NCI-H2171 treated with DMSO at 0.1 percent for 48 hours (cell line): ENCODE measurements around the gene OPALIN.

Experiments used
- DNase-seq: peaks from one replicate; lab custom pipeline; 2025; lab: John Stamatoyannopoulos, UW

OPALIN gene

DNA sequence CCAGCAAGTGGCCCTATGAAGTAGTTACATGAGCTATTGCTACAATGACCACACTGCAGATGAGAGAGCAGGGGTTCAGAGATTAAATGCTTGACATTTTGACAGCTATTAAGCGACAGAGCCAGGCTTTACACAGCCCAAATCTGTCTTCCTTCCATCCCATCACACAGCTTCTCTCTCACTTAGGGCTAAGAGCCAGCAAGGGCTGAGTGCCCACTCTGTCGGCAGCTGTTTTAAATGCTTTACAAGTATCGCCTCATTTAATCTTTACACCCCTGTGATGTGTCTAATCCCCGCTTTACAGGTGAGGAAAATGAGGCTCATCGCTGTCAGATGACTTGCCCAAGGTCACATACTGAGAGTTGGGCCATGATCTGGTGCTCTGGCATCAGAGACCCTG, 15.2 kb upstream of the OPALIN start:
- DNase-seq, result no peak

DNA sequence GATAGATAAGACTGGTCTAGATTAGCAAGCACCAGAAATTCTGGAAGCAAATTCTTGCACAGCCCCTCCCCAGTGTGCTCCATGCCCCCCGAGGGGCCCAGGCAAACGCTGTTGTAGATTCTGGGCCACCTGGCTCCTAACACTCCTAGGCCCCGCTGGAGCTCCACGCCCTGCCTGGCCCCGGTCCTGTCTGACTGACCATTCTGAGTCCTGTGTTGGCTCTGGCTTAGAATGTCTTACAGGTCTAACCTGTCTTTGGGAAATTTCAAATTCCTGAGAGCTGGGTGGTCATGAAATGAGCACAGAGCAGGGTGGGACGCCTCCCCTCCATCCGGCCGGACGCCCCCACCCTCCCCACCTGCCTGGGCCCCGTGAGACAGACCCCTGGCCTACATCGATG, 12.6 kb upstream of the OPALIN start:
- DNase-seq, result no peak

DNA sequence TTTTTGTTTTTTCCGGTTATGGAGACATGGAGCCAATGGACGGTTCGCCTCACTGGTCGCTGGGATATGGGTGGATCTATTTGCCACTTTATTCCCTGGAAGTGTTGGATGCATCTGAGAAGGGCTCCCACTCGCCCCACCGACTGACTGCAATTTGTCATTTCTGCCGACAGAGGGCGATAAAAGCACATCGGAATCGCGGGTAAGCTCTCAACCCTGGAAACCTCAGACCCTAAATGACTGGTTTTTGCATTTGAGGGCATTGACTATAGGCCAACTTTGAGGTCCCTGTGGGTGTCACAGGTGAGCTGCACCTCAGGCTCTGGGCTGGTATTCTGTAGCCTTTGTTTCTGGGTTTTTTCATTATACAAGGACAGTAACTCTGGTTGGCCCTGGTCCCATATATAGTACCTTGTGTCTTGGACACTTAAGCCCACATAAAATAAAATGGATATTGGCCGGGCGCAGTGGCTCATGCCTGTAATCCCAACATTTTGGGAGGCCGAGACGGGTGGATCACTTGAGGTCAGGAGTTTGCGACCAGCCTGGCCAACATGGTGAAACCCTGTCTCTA, 11.9 kb upstream of the OPALIN start:
- peak; percentile 44 for DNase-seq

DNA sequence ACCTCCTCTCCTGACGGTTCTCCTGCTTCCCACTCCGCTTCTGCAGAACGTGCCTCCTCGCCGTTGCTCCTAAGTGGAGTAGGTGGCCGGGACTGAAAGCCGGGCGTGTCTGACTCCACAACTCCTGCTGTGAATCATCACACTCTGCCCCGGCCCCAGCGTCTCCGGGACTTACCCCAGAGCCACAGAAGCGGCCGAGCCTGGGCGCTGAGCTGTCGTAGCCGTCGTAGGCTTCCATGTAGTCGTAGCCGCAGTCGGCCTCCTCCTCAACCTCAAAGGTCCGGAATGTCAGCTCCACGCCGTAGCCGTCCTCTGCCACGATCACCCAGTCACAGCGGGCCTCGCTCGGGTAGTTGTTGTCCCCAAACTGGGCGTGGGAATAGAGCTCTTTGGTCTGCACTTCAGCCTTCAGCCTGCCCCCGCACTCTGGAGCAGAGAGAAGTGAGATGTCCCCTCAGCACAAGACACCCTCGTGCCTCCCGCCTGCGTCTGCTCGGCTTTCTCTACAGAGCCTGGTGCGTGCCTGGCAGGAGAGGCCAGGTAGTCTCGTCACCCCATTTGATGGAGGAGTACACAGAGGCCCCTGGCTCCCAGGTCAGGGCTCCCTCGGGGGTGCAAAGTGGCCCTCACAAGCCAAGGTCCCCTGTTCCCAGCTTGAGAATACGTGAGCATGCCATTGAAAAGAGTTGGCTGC, 11.2 kb upstream of the OPALIN start:
- no peak for DNase-seq

DNA sequence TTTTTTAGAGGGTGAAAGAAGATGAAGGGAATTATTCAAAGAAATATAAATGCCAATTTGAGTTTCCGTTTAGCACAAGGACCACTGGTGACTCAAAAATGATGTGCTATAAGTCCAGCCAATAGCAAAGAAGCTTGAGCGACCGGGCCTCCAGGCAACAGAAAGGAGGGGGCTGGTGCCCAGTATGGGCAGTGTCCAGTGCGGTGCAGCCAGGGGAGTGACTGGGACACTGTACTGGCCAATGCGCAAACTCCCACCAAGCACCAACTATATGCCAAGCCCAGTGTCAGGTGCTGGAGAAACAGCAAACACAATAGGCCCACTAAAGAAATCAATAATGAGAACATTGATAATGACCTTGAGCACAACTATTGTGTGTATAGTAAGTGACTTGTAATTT, 10.2 kb upstream of the OPALIN start:
- no peak for DNase-seq

DNA sequence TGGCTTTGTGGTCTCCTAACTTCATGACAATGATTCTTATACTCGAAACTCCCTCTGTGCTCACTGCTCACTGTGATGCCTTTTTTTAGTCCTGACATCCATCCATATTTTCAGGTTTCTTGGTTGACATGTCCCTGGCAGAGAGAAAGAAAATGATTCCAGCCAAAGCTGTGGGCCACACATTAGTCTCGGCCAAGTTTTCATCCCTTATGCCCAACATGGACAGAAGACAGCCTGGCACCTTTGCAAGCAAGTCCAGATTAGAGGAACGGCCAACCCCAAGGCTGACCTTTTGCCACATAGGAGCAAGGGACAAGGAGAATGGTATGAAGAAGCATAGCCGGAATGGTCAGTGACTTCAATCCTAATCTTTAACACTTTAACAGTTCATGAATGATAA, 8.7 kb upstream of the OPALIN start:
- no peak for DNase-seq

DNA sequence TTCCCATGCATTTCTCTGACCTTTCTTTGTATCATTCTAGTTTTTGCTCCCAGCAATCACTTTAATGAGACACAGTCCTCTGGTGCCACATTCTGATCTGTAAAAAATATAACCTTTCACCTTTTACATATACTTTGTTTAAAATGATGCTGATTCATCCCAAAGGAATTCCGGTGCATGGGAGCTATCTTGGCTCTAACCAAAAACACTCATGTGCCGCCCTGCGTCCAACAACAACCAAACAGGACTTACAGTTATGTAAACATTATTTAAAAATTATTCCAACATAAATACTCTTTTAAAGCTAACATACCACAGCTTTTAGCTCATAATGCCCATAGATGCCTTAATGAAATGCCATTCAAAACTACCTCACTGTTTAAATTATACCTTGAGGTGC, 7.7 kb upstream of the OPALIN start:
- no peak for DNase-seq

DNA sequence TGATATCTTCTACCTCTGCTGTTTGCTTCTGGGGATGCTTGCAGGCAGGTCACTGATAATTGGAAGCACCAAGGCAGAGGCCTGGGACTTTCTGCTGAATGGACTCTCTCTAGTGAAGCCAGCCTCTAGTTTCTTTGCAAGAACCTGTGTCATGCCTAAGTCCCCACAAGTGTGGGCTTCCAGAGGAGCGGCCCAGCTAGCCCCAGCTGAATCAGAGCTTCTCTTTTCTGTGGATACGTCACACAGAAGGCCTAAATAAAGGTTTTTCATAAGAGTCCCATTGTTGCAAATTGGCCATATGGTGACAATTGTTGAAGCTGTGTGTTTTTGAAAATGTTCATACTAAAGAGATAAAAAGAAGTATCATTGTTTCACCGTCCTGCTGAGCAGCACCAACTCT, 6.8 kb upstream of the OPALIN start:
- no peak for DNase-seq

DNA sequence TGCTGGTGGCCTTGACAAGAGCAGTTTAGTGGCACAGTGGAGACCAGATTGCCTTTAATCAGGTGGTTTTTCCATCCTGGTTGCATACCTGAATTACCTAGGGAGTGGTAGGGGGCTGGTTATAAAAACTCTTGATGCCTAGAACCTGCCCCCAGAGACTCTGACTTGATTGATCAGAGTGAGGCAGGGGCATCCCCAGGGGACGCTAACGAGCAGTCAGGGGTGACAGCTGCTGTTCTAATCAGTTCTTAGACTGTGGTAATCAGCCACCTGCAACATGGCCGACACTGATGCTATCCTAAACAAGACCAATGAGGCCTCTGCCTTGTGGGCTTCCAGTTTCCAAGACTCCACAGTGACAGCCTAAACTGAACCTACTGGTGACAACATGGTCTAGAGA, 2.0 kb upstream of the OPALIN start:
- peak; percentile 40 for DNase-seq

DNA sequence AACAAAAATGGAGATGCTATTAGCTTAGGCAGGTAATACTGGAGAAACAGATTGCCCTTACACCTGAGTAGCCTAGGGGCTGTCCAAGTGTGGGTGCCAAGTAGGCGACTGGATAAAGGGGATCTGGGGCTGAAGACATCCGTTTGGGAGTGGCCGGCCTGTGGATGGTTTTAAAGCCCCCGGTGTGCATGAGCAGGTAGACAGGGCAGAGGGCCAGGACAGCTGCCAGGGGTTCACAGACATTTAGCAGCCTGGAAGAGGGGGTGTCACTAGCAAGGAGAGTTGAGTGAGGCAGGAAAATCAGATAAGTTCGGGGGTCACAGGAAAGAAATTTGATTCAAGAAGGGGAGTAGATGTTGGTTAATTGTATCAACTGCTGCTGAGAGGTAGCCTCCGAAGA, 1.5 kb upstream of the OPALIN start:
- no peak for DNase-seq

DNA sequence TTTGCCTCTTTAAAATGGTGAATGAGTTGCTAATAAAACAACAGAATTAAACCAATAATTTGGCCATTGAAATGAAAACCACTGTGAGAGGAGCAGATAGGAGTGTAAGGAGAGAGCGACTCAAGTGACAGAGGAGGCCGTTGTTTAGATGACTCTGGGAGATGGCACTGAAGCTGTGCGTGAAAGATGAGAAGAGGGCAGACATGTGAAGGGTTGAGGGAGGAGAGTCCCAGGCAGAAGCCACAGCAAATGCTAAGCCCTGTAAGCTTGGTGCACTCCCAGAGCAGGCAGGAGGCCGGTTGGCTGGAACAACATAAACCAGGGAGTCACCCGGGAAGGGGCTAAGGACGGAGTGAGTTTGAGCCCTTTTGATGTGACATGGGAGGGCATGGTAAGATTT, 814 bp upstream of the OPALIN start:
- no peak for DNase-seq

DNA sequence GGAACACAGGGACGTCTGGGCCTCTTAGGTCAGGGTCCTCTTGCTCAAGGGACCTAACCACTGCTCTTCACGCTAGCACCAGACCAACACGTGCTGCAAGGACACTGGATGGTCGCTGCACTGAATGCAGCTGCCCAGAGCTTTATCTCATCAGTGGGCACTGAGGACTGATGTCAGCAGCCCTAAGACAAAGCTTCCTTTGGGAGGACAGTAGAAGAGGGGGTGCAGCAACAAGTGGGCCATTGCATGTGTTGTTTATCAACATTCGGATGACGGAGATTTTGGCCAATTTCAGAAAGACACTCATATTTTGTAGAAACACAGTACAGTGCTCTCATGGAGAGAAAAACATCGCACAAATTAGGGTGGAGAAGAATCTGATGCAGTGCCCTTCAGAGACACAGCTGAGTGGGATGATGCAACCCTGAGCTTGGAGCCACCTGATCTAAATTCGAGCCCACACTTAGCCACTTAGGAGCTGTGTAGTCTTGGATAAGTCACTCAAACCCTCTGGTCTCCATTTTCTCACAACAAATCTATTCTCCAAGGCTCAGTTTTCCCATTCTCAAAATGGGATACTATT, 1.7 kb downstream of the OPALIN start:
- DNase-seq, result no peak

DNA sequence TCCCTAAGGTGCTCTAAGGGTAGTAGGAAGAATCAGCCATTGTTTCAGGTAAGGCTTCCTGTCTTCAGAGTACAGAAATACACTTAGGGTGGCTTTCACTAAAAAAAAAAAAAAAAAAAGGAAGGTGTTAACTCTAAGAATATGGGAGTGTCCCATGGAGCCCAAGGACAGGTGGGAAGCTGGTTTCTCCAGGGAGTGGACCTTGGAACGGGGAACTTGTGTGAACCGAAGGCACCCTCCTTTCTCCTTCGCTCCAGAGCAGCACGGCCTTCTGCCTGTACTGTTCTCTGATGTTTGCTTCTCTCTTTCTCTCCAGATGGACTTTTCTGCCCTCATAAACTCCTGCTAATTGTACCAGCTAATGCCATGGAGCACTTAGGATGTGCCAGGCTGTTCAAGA, 6.2 kb downstream of the OPALIN start:
- DNase-seq, result no peak

DNA sequence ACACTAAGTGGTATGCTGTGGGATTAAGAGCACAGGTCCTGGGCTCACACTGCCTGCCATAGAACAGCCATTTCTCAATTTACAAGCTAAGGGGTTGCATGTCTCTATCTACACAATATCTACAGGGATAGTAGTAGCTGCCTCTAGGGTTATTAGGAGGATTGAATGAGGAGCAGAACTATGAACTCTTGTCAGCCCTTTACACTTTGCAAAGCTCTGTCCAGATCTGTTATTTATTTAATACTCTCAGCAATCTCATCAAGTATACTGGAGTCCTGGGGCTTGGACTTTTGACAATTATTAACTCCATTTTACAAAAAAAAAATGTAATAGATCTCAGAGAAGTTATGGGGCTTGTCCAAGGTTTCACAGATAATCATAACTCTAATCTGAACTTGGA, 6.8 kb downstream of the OPALIN start:
- DNase-seq, result no peak

DNA sequence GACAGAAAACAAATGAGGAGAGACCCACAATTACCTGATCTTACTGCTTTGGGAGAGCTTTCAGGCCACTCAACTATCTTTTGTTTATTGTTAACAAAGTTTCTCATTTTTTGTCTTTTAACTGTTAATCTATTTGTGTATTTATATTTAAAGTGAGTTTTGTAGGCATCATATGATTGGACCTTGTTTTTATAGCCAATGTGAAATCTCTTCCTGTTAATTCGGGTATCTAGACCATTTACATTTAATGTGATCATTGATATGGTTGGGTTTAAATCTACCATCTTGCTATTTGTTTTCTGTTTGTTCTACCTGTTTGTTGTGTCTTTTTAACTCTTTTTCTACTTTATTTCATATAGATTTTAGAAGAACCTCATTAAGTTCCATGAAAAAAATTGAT, 12.5 kb downstream of the OPALIN start:
- no peak for DNase-seq

DNA sequence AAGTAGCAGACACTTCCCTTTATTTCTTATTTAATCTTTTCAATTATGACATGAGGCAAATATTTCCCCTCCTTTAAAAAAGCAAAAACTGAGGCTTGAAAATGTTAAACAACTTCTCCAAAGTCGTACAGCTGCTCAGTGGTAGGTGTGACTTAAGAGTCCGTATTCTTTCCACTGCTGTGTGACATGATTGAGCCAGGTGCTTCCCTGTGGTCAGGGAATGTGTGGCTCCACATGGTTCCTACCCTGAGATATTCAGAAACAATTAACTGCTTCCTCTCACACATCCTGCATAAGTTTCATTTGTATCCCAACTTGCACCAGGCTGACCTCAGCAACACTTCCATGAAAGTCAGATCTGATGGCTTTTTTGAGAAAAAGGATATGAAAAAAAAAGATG, 13.6 kb downstream of the OPALIN start:
- DNase-seq, result no peak

DNA sequence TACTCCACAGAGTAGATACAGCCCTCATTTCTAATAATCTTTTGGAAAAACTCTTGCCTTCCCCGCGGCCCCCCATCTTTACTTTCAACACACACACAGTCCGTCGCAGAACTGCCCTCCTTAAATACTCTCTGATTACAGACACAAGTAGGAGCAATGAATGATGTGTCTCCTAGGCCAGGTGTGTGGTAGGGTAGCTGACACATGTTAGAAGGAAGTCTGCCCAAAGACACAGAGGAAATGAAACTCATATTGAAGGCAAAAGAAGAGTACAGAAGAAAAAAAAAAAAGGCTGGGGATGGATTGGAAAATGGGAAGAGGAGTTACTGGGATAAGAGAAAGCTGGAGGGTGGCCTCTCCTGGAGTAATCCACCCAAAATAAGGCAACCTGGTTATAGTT, 14.6 kb downstream of the OPALIN start:
- DNase-seq, result no peak

DNA sequence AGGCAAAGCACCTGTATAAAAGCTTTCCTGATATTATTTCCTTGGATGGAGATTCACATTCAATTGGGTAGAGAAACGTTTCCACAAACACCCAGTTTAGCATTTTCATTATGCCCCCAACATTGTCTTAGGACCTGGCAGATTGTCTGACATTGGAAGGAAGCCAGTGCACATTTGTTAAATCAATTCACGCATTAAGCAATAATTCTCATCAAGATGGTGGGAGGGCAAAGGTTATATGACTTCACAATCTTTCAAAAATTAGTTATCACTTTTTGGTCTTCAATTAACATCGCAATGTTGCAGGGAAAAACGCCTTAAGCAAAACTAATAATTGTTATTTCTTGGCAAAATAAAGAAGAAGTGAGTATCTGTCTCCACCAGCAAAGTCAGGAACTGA, 16.4 kb downstream of the OPALIN start:
- DNase-seq, result no peak

DNA sequence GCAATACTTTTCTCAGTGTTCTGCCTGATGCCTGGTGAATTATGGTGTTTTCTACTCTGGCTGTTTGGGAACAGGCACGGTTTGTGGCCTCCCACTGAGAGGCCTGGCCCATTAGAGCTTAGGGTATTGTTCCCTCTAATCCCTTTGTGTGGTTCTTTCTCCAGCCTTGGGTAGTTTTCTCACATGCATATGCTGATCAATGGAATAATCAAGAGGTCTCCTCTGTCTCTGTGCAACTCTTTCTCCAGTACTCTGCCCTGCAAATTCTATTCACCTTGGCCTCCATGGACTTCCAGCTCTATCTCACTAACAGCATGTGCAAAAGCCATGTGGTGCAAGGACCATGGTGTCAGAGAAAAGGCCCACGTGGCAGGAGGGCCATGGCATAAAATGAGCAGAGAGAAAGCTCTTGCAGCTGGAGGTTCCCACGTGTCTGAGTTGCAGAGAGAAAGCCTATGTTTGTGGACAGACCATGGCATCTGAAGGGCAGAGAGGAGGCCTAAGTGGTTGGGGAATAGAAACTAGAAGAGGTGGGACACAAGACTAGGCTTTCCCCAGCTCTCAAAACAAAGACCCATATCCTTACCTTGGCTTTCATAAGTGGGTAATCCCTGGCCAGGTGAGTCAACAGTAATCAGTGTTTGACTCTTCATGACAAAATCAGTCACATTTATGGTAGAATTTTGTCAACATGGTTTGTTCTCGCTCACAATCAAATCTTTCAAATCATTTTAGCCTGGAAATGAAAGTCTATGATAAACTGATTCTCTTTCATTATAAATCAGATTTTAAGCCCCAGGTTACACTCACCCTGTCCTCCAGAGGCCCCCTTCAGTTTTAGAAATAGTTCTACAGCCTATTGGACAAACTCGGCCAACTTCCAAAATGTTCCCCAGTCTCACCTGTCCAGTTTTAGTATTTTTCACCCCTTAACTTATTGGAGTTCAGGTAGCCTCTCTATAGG, 17.3 kb downstream of the OPALIN start:
- DNase-seq, result no peak

DNA sequence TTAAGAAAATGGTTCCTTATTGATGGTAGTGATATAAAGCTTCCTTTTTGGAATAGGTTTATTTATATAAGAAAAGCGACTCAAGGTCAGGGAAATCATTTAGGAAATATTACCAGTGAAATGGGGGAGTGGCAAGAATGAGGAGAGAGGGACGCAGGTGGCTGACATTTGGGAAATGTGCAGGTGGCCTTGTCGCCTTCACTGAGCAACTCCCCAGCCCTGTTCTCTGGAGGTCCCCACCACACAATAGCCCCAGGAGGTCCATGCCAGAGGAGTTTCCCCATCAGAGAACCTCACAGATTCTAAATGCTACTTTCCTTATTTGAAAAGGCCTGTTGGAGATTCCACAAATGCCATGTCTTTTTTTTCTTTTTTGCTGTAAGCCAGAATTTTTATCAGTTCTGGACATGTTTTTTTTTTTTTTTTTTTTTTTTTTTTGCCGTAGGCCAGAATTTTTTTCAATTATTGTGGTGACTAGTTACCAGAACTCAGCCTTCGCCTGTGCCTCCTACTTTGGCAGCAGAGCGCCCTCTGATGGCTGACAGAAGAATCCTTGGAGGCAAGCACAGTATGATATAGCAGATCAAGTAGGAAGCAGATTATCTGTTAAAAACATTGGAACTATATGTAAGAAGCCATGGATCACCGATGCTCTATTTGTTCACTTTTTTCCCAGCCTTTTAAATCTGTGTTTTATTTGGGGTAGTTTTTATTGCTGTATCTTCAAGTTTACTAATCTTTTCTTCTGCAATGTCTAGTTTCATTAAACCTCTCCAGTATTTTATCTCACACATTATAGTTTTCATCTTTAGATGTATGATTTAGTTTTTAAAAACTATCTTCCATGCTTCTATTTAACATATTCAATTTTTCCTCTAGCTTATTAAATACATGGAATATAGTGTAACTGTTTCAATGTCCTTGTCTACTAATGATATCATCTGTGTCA, 18.6 kb downstream of the OPALIN start:
- peak; percentile 65 for DNase-seq

DNA sequence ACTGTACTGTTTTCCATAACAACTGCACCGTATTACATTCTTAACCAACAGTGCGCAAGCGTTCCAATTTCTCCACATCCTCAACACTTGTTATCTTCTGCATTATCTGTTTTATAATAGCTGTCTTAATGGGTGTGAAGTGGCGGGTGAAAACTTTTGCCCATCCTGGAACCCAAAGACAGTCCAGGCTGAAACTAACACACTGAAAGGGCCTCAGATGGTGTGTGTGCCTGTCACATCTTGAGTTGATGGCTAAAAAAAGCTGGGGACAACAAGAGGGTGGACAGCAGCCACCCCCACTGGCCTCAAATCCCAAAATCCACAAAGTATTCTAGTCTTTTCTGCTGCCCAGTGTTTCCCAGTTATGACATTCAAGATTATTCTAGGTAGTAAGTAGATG, 19.4 kb downstream of the OPALIN start:
- DNase-seq, result no peak
